ENCODE results near the gene DDX5. TPM values are rescaled to one million over a fixed set of nuclear protein-coding genes. Genes with fewer than 3 reads are reported as not detected.
A peak's percentile ranks its signal among the peaks of the same experiment; 100 is the strongest.

Gene DDX5
- total RNA-seq, 1 experiment from 2014 or later = 798 TPM

DNA sequence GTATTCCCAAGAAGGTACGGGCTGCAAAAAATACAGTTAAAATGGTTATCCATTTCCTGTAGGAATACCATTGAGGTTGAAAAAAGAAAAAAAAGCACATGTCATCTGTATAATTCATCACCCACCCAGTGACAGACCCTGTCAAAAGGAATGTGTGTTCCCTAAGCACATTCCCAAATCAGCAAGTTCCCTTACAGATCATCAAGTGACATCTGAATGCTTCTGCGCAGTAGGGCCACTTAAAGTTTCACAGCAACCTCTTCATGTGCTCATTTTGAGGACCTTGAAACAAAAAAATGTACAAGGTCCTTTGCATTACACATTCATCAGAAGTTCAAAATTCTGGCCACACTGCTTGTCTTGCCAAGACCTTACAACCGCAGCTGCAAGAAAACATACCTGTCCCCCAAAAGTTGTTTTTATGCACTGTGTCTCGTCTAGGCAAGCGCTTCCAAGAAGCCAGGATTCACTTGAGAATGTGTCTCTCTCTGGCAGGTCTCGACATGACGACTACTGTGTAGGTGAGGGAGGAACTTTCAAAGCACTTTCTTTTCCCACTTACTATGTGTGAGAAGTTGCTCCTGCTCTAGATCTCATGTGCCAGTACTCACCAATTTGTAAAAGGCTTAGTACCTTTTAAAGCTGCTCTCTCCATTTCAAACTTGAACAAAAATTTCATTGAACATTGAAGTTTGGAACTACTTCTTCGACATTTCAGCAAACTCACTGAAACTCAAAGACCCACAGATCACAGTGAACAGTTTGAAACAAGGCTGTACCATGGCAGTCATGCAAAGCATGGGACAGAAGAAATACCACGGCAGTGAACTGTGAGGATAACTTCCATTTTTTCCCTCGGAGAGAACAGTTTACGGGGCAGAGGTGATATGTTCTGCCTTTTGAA is 5.0 kb downstream of the DDX5 start:
- no peak for ATAC-seq
- Histone ChIP-seq H3K4me3 (replicated peaks in 1 of 2; ENCODE audit: low read depth in 1 of 2, low read length in 2 of 2) (no peak overlapping the region), H4K20me1 (ENCODE audit: insufficient read depth) (peaks cover 68% of the 10 kb centered on the region; the same call in 1 of the 2 replicates), H2AFZ (ENCODE audit: low read depth, low read length, poor library complexity, severe bottlenecking) (no peak overlapping the region), H3K27ac (ENCODE audit: low read depth, low read length) (no peak overlapping the region), H3K9me3 (ENCODE audit: control insufficient read depth in 1 of 2, insufficient read depth in 1 of 2, low read depth in 1 of 2, low read length in 2 of 2) (no peaks in the 10 kb centered on the region), H3K79me2 (ENCODE audit: insufficient read depth, low read length) (peaks cover 79% of the 10 kb centered on the region), H3K27me3 (ENCODE audit: insufficient read depth, low read length) (no peaks in the 10 kb centered on the region), H3K4me1 (ENCODE audit: control insufficient read depth in 1 of 2, insufficient read depth in 2 of 2, low read length in 2 of 2) (peaks cover 14 to 63% of the 10 kb centered on the region in 2 experiments), H3K4me2 (ENCODE audit: low read length) (no peak overlapping the region), H3K36me3 (ENCODE audit: control insufficient read depth in 1 of 2, insufficient read depth in 2 of 2, low read length in 2 of 2) (peaks cover 58 to 63% of the 10 kb centered on the region in 2 experiments), H3K9me2 (ENCODE audit: insufficient read depth) (no peaks in the 10 kb centered on the region), H3K9ac (ENCODE audit: low read length) (no peak overlapping the region)
- no peak for DNase-seq (ENCODE audit: low read depth, low spot score)
- TF ChIP-seq POLR2AphosphoS5 (IDR thresholded peaks at IDR 0.05; ENCODE audit: low read depth, low read length) = 0 out of 2 replicates have a peak, but pooled peaks have one; percentile 13
- no peak for TF ChIP-seq CEBPB (IDR thresholded peaks at IDR 0.05; ENCODE audit: low read depth)
- no TSS peak for BruUV-seq (replicated peaks)
- RAD21 ChIA-PET (ENCODE audit: low non-redundant PET in 1 of 2, low total read pairs in 2 of 2, uncharacterized antibody in 2 of 2, unreplicated experiment in 2 of 2) = no interaction called here
- intact Hi-C loops (cut with micrococcal nuclease) = no loop called here
- POLR2A ChIA-PET = no interaction called here
- CTCF ChIA-PET = interaction anchor here (1.3 kb wide), 1 partner anchor 10 kb away, joined by 3 read pairs; no protein-coding TSS in a partner anchor

- H3K4me2 ChIP-seq (ENCODE audit: low read length) = no peak overlapping the region
- peaks cover 68% of the 10 kb centered on the region; the same call in 1 of the 2 replicates for H4K20me1 ChIP-seq (ENCODE audit: insufficient read depth)
- no peak overlapping the region for H2AFZ ChIP-seq (ENCODE audit: low read depth, low read length, poor library complexity, severe bottlenecking)
- ChIA-PET POLR2A (no interaction called here), RAD21 (ENCODE audit: low non-redundant PET in 1 of 2, low total read pairs in 2 of 2, uncharacterized antibody in 2 of 2, unreplicated experiment in 2 of 2) (no interaction called here), CTCF (interaction anchor here (1.3 to 4.5 kb wide), 2 partner anchors 9 to 80 kb away, joined by 3 to 68 read pairs; no protein-coding TSS in a partner anchor)
- ATAC-seq (no peak), DNase-seq (ENCODE audit: low read depth, low spot score) (no peak)
- no peaks in the 10 kb centered on the region for H3K27me3 ChIP-seq (ENCODE audit: insufficient read depth, low read length)
- H3K9me3 ChIP-seq (ENCODE audit: control insufficient read depth in 1 of 2, insufficient read depth in 1 of 2, low read depth in 1 of 2, low read length in 2 of 2) = no peaks in the 10 kb centered on the region
- intact Hi-C loops (cut with micrococcal nuclease) = no loop called here
- H3K4me3 ChIP-seq (replicated peaks in 1 of 2; ENCODE audit: low read depth in 1 of 2, low read length in 2 of 2) = no peak overlapping the region
- H3K36me3 ChIP-seq (ENCODE audit: control insufficient read depth in 1 of 2, insufficient read depth in 2 of 2, low read length in 2 of 2) = peaks cover 58 to 60% of the 10 kb centered on the region in 2 experiments
- no peaks in the 10 kb centered on the region for H3K9me2 ChIP-seq (ENCODE audit: insufficient read depth)
- no peak overlapping the region for H3K9ac ChIP-seq (ENCODE audit: low read length)
- TF ChIP-seq POLR2A (IDR thresholded peaks at IDR 0.05; ENCODE audit: borderline replicate concordance, extremely low read depth, insufficient read depth, insufficient read length) = no peak
- no peak for TF ChIP-seq SRF (IDR thresholded peaks at IDR 0.05; ENCODE audit: low read depth)
- no peak overlapping the region for H3K27ac ChIP-seq (ENCODE audit: low read depth, low read length)
- H3K79me2 ChIP-seq (ENCODE audit: insufficient read depth, low read length) = peaks cover 79% of the 10 kb centered on the region
- BruUV-seq (replicated peaks) = no TSS peak
- H3K4me1 ChIP-seq (ENCODE audit: control insufficient read depth in 1 of 2, insufficient read depth in 2 of 2, low read length in 2 of 2) = peaks cover 18 to 70% of the 10 kb centered on the region in 2 experiments
These were observed 5.6 kb downstream of the DDX5 start for GRCh38 chr17:64500487-64500859.
